ENCODE measurements around the gene ATXN7L1. TPM values are rescaled to one million over a fixed set of nuclear protein-coding genes. Genes with fewer than 3 reads are reported as not detected.

ATXN7L1 gene
- total RNA-seq, 6 experiments from 2014 or later: 7.1 to 15.7 (median 11.0) TPM

DNA sequence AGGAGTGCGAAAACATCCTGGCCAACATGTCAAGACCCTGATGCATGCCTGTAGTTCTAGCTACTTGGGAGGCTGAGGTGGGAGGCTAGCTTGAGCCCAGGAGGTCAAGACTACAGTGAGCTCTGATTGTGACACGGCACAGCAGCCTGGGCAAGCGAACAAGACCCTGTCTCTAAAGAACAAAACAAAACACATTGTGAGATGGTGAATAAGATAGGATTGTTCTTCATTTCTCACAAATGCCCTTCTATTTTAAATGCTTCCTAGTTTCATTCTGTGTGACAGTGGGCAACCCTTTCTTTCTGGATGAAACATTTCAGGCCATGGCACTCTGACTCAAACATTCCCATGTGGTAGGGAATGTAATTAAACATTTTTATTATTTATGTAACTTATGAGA, 308.6 kb downstream of the ATXN7L1 start:
- H3K4me3 ChIP-seq: no peak overlapping the region
- no peak for DNase-seq
- no peak for ATAC-seq
- TF ChIP-seq, protein P1, sequence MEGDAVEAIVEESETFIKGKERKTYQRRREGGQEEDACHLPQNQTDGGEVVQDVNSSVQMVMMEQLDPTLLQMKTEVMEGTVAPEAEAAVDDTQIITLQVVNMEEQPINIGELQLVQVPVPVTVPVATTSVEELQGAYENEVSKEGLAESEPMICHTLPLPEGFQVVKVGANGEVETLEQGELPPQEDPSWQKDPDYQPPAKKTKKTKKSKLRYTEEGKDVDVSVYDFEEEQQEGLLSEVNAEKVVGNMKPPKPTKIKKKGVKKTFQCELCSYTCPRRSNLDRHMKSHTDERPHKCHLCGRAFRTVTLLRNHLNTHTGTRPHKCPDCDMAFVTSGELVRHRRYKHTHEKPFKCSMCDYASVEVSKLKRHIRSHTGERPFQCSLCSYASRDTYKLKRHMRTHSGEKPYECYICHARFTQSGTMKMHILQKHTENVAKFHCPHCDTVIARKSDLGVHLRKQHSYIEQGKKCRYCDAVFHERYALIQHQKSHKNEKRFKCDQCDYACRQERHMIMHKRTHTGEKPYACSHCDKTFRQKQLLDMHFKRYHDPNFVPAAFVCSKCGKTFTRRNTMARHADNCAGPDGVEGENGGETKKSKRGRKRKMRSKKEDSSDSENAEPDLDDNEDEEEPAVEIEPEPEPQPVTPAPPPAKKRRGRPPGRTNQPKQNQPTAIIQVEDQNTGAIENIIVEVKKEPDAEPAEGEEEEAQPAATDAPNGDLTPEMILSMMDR (IDR thresholded peaks at IDR 0.05): no peak
- TF ChIP-seq POLR2A (IDR thresholded peaks at IDR 0.05): no peak
- intact Hi-C loops (cut with DNase I): no loop called here
- no peaks in the 10 kb centered on the region for H3K9me3 ChIP-seq
- no peaks in the 10 kb centered on the region for H3K27me3 ChIP-seq
- H3K4me1 ChIP-seq: no peaks in the 10 kb centered on the region
- H3K27ac ChIP-seq: no peak overlapping the region
- peaks cover 0 to 52% (median 11%) of the 10 kb centered on the region in 4 donors for H3K36me3 ChIP-seq
- WGBS (ENCODE audit: insufficient coverage, low coverage, low lambda C conversion rate, missing lambda C conversion rate): 100% methylated on average over 3 of the region's 3 CpGs

DNA sequence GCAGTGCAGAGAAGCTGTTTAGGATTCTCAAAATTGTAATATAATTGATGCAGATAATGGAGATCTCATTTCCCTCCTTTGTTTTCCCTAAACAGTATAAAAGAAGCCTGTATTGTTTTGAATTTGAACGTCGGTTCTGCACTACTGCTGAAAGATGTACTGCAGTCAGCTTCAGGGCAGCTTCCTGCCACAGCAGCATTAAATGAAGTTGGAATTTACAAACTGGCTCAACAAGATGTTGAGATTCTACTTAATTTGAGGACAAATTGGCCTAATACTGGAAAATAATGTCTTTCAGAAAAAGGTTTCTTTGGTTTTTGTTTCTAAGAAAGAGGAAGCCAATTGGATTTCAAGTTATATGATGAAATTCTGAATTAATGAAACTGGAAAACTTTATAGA, 309.4 kb downstream of the ATXN7L1 start:
- Histone ChIP-seq H3K4me3 (no peak overlapping the region), H3K36me3 (peaks cover 0 to 52% (median 11%) of the 10 kb centered on the region in 4 donors), H3K4me1 (no peaks in the 10 kb centered on the region), H3K9me3 (no peaks in the 10 kb centered on the region), H3K27me3 (no peaks in the 10 kb centered on the region), H3K27ac (no peak overlapping the region)
- TF ChIP-seq, protein P1 (IDR thresholded peaks at IDR 0.05): no peak
- TF ChIP-seq POLR2A (IDR thresholded peaks at IDR 0.05): no peak
- intact Hi-C loops (cut with DNase I): no loop called here
- WGBS (ENCODE audit: insufficient coverage, low coverage, low lambda C conversion rate, missing lambda C conversion rate): 56% methylated on average over 2 of the region's 2 CpGs
- no peak for ATAC-seq
- DNase-seq: no peak

DNA sequence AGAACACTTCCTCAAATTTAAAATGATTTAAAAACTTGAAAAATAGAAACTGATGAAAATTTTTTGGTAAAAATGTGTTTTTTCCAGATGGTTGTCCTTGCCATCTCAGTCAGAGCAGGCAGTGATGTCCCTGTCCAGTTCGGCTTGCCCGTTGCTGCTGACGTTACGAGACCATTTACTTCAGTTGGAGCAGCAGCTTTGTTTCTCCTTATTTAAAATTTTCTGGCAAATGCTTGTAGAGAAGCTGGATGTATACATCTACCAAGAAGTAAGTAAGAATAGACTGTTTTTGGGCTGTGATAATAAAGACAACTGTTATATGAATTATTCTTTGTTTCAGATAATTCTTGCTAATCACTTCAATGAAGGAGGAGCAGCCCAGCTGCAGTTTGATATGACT, 311.2 kb downstream of the ATXN7L1 start:
- WGBS (ENCODE audit: insufficient coverage, low coverage, low lambda C conversion rate, missing lambda C conversion rate): 93% methylated on average over 4 of the region's 4 CpGs
- ATAC-seq: no peak
- Histone ChIP-seq H3K36me3 (peaks cover 0 to 59% (median 13%) of the 10 kb centered on the region in 4 donors), H3K27ac (no peak overlapping the region), H3K9me3 (no peaks in the 10 kb centered on the region), H3K4me1 (no peaks in the 10 kb centered on the region), H3K27me3 (no peaks in the 10 kb centered on the region), H3K4me3 (no peak overlapping the region)
- no peak for DNase-seq
- TF ChIP-seq, protein P1 (IDR thresholded peaks at IDR 0.05): no peak
- no peak for TF ChIP-seq POLR2A (IDR thresholded peaks at IDR 0.05)
- intact Hi-C loops (cut with DNase I): no loop called here

DNA sequence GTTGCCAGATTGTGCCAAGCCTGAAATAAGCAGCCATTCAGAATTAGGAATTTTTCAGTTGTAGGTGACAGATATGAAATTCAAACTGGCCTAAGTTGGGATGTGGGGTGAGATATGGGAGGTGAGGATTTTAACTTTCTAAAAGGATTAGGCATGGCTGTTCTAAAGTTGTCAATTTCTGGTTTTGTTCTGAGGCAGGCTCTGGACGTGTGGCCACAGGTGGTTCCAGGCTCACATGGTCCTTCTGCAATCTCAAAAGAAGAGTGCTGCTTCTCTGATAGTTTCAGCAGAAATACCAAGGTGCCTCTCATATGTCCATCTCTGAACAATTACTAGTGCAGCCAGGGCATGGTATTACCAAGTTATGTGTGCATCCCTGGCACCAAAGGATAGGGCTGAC, 316.5 kb downstream of the ATXN7L1 start:
- WGBS (ENCODE audit: insufficient coverage, low coverage, low lambda C conversion rate, missing lambda C conversion rate): 100% methylated on average over 1 of the region's 1 CpG
- Histone ChIP-seq H3K9me3 (no peaks in the 10 kb centered on the region), H3K27me3 (no peaks in the 10 kb centered on the region), H3K4me3 (no peak overlapping the region), H3K4me1 (no peaks in the 10 kb centered on the region), H3K36me3 (peaks cover 0 to 44% (median 13%) of the 10 kb centered on the region in 4 donors), H3K27ac (no peak overlapping the region)
- DNase-seq (no peak), ATAC-seq (no peak)
- intact Hi-C loops (cut with DNase I): no loop called here
- no peak for TF ChIP-seq POLR2A (IDR thresholded peaks at IDR 0.05)
- TF ChIP-seq, protein P1 (IDR thresholded peaks at IDR 0.05): no peak

Other genes starting within 250 kb of the ATXN7L1 start
- 1 to 10 TPM; 3.6 to 8.6 (median 4.5) TPM for gene CDHR3, start 86.7 kb upstream of the ATXN7L1 start, total RNA-seq
- 10 to 100 TPM; 29.5 to 43.0 (median 37.1) TPM for gene SYPL1, start 235.7 kb upstream of the ATXN7L1 start, total RNA-seq